OCI-LY7 (cell line): ENCODE measurements around the gene GPR50. TPM values are rescaled to one million over a fixed set of nuclear protein-coding genes. Genes with fewer than 3 reads are reported as not detected.

ENCODE experiments used
- BruUV-seq: library from RNA; stranded (reverse); fragments of 400-500 nt; replicated peaks from 2 replicates; lab custom pipeline; 2021; lab: Mats Ljungman, UMichigan
- CTCF ChIA-PET: fragments of 300-600 bp; sonication (Branson Sonifier 250); formaldehyde crosslinking; loops from one replicate; lab custom pipeline; 2022; ENCODE audit warnings: antibody characterized with exemption; ENCODE audit not compliant: unreplicated experiment; lab: Charles Lee
- POLR2A ChIA-PET: fragments of 300-600 bp; sonication (Branson Sonifier 250); formaldehyde crosslinking; loops from one replicate; lab custom pipeline; 2022; ENCODE audit warnings: antibody characterized with exemption; lab: Charles Lee
- DNase-seq: peaks from one replicate; pipeline ENCODE4 v3.0.0-alpha.2; 2015; ENCODE audit warnings: low spot score
- H2AFZ ChIP-seq: fragments of 200-600 bp; sonication (generic), shearing (Covaris generic); 2 replicates; pipeline ENCODE4 v1.6.1; 2014; ENCODE audit warnings: mild to moderate bottlenecking, antibody characterized with exemption, low read length, moderate library complexity
- H3K27ac ChIP-seq: fragments of 200-600 bp; sonication (generic); 2 replicates; pipeline ENCODE4 v1.5.1; 2014; ENCODE audit warnings: mixed run types, low read depth, mild to moderate bottlenecking, moderate library complexity, low read length, inconsistent platforms; ENCODE audit not compliant: poor library complexity, severe bottlenecking
- H3K36me3 ChIP-seq: fragments of 200-600 bp; sonication (generic); 2 replicates; pipeline ENCODE4 v1.6.1; 2014; ENCODE audit warnings: mild to moderate bottlenecking, antibody characterized with exemption, low read length, moderate library complexity, mixed read lengths; ENCODE audit not compliant: insufficient read depth
- H3K4me1 ChIP-seq: fragments of 200-600 bp; sonication (generic); 2 replicates; pipeline ENCODE4 v1.5.1; 2014; ENCODE audit warnings: mild to moderate bottlenecking, low read length; ENCODE audit not compliant: insufficient read depth, poor library complexity, severe bottlenecking
- H3K4me2 ChIP-seq: fragments of 200-600 bp; sonication (generic); 2 replicates; pipeline ENCODE4 v1.6.1; 2014; ENCODE audit warnings: mild to moderate bottlenecking, low read length
- H3K4me3 ChIP-seq: fragments of 200-600 bp; sonication (generic); 2 replicates; pipeline ENCODE4 v1.5.1; 2014; ENCODE audit warnings: mild to moderate bottlenecking, low read depth, low read length; ENCODE audit not compliant: poor library complexity, severe bottlenecking
- H3K79me2 ChIP-seq: fragments of 200-600 bp; sonication (generic); 2 replicates; pipeline ENCODE4 v1.6.1; 2016; ENCODE audit warnings: low read depth, mild to moderate bottlenecking, low read length, moderate library complexity, mixed read lengths; ENCODE audit not compliant: insufficient read depth
- H3K9me2 ChIP-seq: fragments of 200-600 bp; sonication (generic); 2 replicates; pipeline ENCODE4 v1.6.1; 2016; ENCODE audit warnings: mild to moderate bottlenecking, low read length, mixed read lengths; ENCODE audit not compliant: insufficient read depth
- H3K9me3 ChIP-seq: fragments of 200-600 bp; sonication (generic); 2 replicates; pipeline ENCODE4 v1.6.1; 2014; ENCODE audit warnings: mild to moderate bottlenecking, mixed run types, low read length, mixed read lengths
- H4K20me1 ChIP-seq: fragments of 200-600 bp; sonication (generic); 2 replicates; pipeline ENCODE4 v1.6.1; 2014; ENCODE audit warnings: mild to moderate bottlenecking, antibody characterized with exemption, low read length, moderate library complexity, mixed read lengths; ENCODE audit not compliant: insufficient read depth
- EZH2phosphoT487 ChIP-seq: fragments of 200-600 bp; sonication (generic); IDR thresholded peaks from 2 replicates; pipeline ENCODE4 v1.6.1; 2018; ENCODE audit warnings: low read depth, borderline replicate concordance, mild to moderate bottlenecking, mixed run types, antibody characterized with exemption, low read length, moderate library complexity, mixed read lengths
- intact Hi-C: fragments of 100-400 bp; cut with micrococcal nuclease; formaldehyde crosslinking; loops from one replicate; pipeline ENCODE4 v1.10.0; 2022; ENCODE audit not compliant: unreplicated experiment
- total RNA-seq, 2 experiments: library from RNA; depleted of rRNA in 1 of 2; stranded (reverse); fragments of >200 nt in 1 of 2; shearing (Covaris generic) in 1 of 2; gene quantifications; 2 replicates each; pipeline ENCODE4 v1.2.3, GENCODE V29; 2014 to 2022
- TF ChIP-seq, protein P1 (sequence below): fragments of 200-600 bp; sonication (generic); conservative IDR thresholded peaks from 2 replicates; pipeline ENCODE4 v1.5.1; 2014; ENCODE audit warnings: mild to moderate bottlenecking, antibody characterized with exemption, low read length, moderate library complexity, mixed read lengths

Gene GPR50
- total RNA-seq, 2 experiments from 2014 or later, result not detected

DNA sequence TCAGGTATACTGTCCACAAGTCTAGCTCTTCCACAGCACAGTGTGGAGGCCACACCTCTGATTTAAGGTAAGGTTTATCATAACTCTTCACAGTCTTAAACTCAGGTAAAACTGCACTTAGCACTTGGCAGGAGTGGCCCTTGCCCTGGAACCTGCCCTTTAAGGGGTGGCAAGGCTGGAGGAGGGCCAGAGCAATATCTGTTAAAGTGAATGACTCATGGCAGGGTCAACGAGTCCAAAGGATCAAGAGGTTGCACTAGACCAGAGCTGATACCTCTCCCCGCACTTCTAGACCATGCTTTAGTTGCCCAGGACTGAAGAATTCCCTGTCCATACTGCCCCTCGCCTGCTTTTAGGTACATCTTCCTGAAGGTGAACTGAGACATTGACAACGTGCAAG lies 14.7 kb upstream of the GPR50 start:
- no peak overlapping the region for H3K27ac ChIP-seq
- POLR2A ChIA-PET, result interaction anchor here (1.0 kb wide), 1 partner anchor 12 kb away, joined by 4 read pairs; no protein-coding TSS in a partner anchor
- TF ChIP-seq EZH2phosphoT487, result no peak
- TF ChIP-seq, protein P1, sequence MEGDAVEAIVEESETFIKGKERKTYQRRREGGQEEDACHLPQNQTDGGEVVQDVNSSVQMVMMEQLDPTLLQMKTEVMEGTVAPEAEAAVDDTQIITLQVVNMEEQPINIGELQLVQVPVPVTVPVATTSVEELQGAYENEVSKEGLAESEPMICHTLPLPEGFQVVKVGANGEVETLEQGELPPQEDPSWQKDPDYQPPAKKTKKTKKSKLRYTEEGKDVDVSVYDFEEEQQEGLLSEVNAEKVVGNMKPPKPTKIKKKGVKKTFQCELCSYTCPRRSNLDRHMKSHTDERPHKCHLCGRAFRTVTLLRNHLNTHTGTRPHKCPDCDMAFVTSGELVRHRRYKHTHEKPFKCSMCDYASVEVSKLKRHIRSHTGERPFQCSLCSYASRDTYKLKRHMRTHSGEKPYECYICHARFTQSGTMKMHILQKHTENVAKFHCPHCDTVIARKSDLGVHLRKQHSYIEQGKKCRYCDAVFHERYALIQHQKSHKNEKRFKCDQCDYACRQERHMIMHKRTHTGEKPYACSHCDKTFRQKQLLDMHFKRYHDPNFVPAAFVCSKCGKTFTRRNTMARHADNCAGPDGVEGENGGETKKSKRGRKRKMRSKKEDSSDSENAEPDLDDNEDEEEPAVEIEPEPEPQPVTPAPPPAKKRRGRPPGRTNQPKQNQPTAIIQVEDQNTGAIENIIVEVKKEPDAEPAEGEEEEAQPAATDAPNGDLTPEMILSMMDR, result no peak
- CTCF ChIA-PET, result no interaction called here
- no peaks in the 10 kb centered on the region for H3K9me3 ChIP-seq
- no peaks in the 10 kb centered on the region for H3K4me1 ChIP-seq
- no peak overlapping the region for H2AFZ ChIP-seq
- DNase-seq, result no peak
- no peak overlapping the region for H3K4me3 ChIP-seq
- H3K9me2 ChIP-seq, result no peaks in the 10 kb centered on the region
- intact Hi-C loops, result no loop called here
- no peak overlapping the region for H3K4me2 ChIP-seq
- no peaks in the 10 kb centered on the region for H4K20me1 ChIP-seq
- H3K36me3 ChIP-seq, result no peaks in the 10 kb centered on the region
- H3K79me2 ChIP-seq, result no peaks in the 10 kb centered on the region
- no TSS peak for BruUV-seq

DNA sequence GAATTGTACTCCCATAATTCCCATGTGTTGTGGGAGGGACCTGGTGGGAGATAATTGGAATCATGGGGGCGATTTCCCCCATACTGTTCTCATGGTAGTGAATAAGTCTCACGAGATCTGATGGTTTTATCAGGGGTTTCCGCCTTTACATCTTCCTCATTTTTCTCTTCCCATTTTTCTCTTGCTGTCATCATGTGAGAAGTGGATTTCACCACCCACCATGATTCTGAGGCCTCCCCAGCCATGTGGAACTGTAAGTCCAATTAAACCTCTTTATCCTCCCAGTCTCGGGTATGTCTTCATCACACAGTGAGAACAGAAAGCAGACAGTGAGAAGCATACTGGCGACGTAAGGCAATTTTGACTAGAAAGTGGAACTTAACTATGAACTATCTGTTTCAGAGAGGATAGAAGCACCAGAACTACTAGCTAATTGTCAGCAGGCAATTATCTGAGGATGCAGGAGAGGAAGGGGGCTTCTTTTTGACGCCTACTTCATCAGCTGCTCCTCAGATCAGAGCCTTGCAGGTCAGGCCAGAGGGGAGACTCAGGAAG lies 8.5 kb upstream of the GPR50 start:
- no peaks in the 10 kb centered on the region for H4K20me1 ChIP-seq
- no peak overlapping the region for H2AFZ ChIP-seq
- intact Hi-C loops, result no loop called here
- H3K9me2 ChIP-seq, result no peaks in the 10 kb centered on the region
- H3K4me3 ChIP-seq, result no peak overlapping the region
- no TSS peak for BruUV-seq
- no peaks in the 10 kb centered on the region for H3K36me3 ChIP-seq
- POLR2A ChIA-PET, result no interaction called here
- no peak overlapping the region for H3K27ac ChIP-seq
- H3K79me2 ChIP-seq, result no peaks in the 10 kb centered on the region
- no peaks in the 10 kb centered on the region for H3K9me3 ChIP-seq
- no peak for DNase-seq
- no peak for TF ChIP-seq EZH2phosphoT487
- TF ChIP-seq, protein P1, result no peak
- CTCF ChIA-PET, result no interaction called here
- H3K4me1 ChIP-seq, result no peaks in the 10 kb centered on the region
- no peak overlapping the region for H3K4me2 ChIP-seq

DNA sequence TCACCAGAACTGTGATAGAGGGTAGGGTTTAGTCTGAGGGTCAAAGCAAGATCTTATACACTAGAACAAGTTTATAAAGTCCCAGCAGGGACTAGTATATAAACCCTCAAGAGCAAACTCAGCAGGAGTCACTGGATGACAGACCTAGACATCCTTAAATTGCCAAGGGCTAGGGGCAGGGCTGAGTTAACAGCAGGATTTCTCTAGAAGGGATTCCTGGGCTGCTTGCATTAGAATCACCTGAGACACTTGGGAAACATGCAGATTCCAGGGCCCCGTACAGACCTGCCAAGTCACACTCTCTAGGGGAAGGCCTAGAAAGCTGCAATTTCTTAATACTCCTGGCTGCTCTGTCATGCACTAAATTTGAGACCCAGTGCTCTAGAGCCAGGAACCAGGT lies 6.6 kb upstream of the GPR50 start:
- H4K20me1 ChIP-seq, result no peaks in the 10 kb centered on the region
- H3K4me3 ChIP-seq, result no peak overlapping the region
- BruUV-seq, result no TSS peak
- no peak overlapping the region for H2AFZ ChIP-seq
- no peaks in the 10 kb centered on the region for H3K36me3 ChIP-seq
- H3K79me2 ChIP-seq, result no peaks in the 10 kb centered on the region
- no peaks in the 10 kb centered on the region for H3K4me1 ChIP-seq
- TF ChIP-seq, protein P1, result no peak
- no peak for TF ChIP-seq EZH2phosphoT487
- ChIA-PET POLR2A (no interaction called here), CTCF (no interaction called here)
- DNase-seq, result no peak
- no peak overlapping the region for H3K27ac ChIP-seq
- no peaks in the 10 kb centered on the region for H3K9me3 ChIP-seq
- H3K9me2 ChIP-seq, result no peaks in the 10 kb centered on the region
- intact Hi-C loops, result no loop called here
- H3K4me2 ChIP-seq, result no peak overlapping the region
